Adrenal gland (tissue), 12 donors: Measurements from ENCODE around the gene ABLIM1. TPM values are rescaled to one million over a fixed set of nuclear protein-coding genes. Genes with fewer than 3 reads are reported as not detected.

Experiments used
- DNase-seq, 7 donors: peaks; one replicate each; pipeline ENCODE4 v3.0.0-alpha.2; 2019 to 2020
- H3K27ac ChIP-seq, 5 donors: fragments of 200-600 bp; sonication (generic) in 4 of 5; 1 replicate in 3 of 5; 2 replicates in 2 of 5; pipeline versions ENCODE4 v1.5.1 to v1.8.0; 2016 to 2020; ENCODE audit warnings: mild to moderate bottlenecking in 1 of 5
- H3K27me3 ChIP-seq: fragments of 200-600 bp; 2 replicates; pipeline ENCODE4 v1.8.0; 2021
- H3K36me3 ChIP-seq, 2 donors: fragments of 200-600 bp; replicated peaks in 1 of 2; 1 replicate in 1 of 2; 2 replicates in 1 of 2; pipeline versions ENCODE4 v1.5.1 to v1.8.0; 2018 to 2022
- H3K4me1 ChIP-seq, 2 donors: fragments of 200-600 bp; replicated peaks in 1 of 2; 1 replicate in 1 of 2; 2 replicates in 1 of 2; pipeline versions ENCODE4 v1.5.1 to v1.8.0; 2018 to 2021
- H3K4me3 ChIP-seq, 4 donors: fragments of 200-600 bp; sonication (generic) in 3 of 4; one replicate each; pipeline ENCODE4 v1.5.1; 2016 to 2018
- H3K9me3 ChIP-seq, 3 donors: fragments of 200-600 bp; sonication (generic) in 1 of 3; replicated peaks in 1 of 3; 1 replicate in 2 of 3; 2 replicates in 1 of 3; pipeline versions ENCODE4 v1.5.1 to v1.8.0; 2016 to 2021
- POLR2A ChIP-seq, 2 donors: fragments of 450-650 bp; IDR thresholded peaks; one replicate each; pipeline ENCODE4 v1.6.1; 2017; ENCODE audit warnings: antibody characterized with exemption in 2 of 2, mild to moderate bottlenecking in 2 of 2, moderate library complexity in 1 of 2
- WGBS, 4 donors: extraction: QIAGEN DNeasy Blood & Tissue Kit in 2 of 4; methylation state at CpG; one replicate each; pipeline versions ENCODE4 v1.1.5 to v1.1.7; 2013 to 2017; 5-methylcytosine and 5-hydroxymethylcytosine counted together
- intact Hi-C, 2 donors: fragments of 100-400 bp; cut with DNase I; formaldehyde crosslinking; loops; one replicate each; pipeline versions ENCODE4 v1.14.1 to v1.15.0; 2022 to 2023
- polyA plus RNA-seq, 3 donors: library from polyadenylated mRNA; stranded (reverse); fragments of 200-250 nt in 2 of 3; fragments of 350-450 nt in 1 of 3; fragmentation: Illumina TruSeq in 1 of 3; extraction: RNeasy Lipid Tissue Mini Kit (QIAGEN cat#74804) in 1 of 3; gene quantifications; one replicate each; pipeline ENCODE4 v1.2.3, GENCODE V29; 2013 to 2014
- total RNA-seq, 9 donors: library from RNA; depleted of rRNA in 4 of 9; stranded (reverse); fragments of >200 nt in 4 of 9; fragments of 120-200 nt in 1 of 9; fragmentation: NEBNext Ultra II Directional in 1 of 9; extraction: Animal tissue kit (Norgen Biotek cat#: 25700) in 1 of 9; gene quantifications; one replicate each; pipeline versions ENCODE4 v1.1.0 to v1.2.4, GENCODE V29; 2013 to 2023
- TF ChIP-seq, protein P1 (sequence below), 6 experiments: fragments of 450-650 bp in 4 of 6; fragments of 200-600 bp in 2 of 6; sonication (generic) in 1 of 6; IDR thresholded peaks; 1 replicate in 5 of 6; 2 replicates in 1 of 6; pipeline versions ENCODE4 v1.5.1 to v1.8.0; 2016 to 2021; ENCODE audit warnings: antibody characterized with exemption in 6 of 6, mild to moderate bottlenecking in 2 of 6, moderate library complexity in 1 of 6
- donor health status: healthy with polysubstance abuse.
- donor health status: Bipolar disorder and iron deficiency.
- donor health status: DM: yes; HTN: yes; CAD: no.
- donor health status: DM: no; HTN: no; CAD: no.
- donor health status: DM: no; HTN: no; CAD: no.
- donor health status: DM: yes; HTN: yes; CAD: no.

Gene ABLIM1
- total and polyA plus RNA-seq, 12 donors: 7.9 to 430 (median 185) TPM

DNA sequence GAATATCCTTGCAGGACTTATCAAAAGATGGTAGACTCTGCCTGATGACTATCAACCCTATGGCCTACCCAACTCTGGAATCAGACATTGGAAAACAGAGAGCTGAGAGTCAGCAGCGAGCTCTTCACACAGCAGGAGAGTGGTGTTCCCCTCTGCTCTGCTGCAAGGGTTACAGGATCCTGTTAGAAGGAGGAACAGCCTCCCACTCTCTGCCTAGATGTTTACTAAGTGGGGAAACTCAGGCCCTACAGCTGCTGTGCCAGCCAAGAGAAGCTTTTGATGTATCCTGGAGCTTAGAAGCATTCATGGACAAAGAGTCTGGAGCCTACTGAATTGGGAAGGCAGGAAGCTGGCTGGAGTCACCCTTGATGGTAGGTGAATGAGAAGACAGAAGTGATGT lies 104.6 kb downstream of the ABLIM1 start:
- Histone ChIP-seq H3K27ac (peak overlapping the region in 2 of 5 donors; percentile 23 to 89), H3K27me3 (no peaks in the 10 kb centered on the region), H3K9me3 (no peaks in the 10 kb centered on the region), H3K36me3 (no peaks in the 10 kb centered on the region), H3K4me1 (peaks cover 12 to 32% of the 10 kb centered on the region in 2 donors), H3K4me3 (no peak overlapping the region)
- TF ChIP-seq, protein P1, sequence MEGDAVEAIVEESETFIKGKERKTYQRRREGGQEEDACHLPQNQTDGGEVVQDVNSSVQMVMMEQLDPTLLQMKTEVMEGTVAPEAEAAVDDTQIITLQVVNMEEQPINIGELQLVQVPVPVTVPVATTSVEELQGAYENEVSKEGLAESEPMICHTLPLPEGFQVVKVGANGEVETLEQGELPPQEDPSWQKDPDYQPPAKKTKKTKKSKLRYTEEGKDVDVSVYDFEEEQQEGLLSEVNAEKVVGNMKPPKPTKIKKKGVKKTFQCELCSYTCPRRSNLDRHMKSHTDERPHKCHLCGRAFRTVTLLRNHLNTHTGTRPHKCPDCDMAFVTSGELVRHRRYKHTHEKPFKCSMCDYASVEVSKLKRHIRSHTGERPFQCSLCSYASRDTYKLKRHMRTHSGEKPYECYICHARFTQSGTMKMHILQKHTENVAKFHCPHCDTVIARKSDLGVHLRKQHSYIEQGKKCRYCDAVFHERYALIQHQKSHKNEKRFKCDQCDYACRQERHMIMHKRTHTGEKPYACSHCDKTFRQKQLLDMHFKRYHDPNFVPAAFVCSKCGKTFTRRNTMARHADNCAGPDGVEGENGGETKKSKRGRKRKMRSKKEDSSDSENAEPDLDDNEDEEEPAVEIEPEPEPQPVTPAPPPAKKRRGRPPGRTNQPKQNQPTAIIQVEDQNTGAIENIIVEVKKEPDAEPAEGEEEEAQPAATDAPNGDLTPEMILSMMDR (IDR thresholded peaks at IDR 0.05): no peak
- no peak for TF ChIP-seq POLR2A (IDR thresholded peaks at IDR 0.05)
- 80 to 100% (median 93%) methylated on average over 1 of the region's 1 CpG for WGBS, 4 donors
- DNase-seq: peak in 1 of 7 donors; percentile 15
- intact Hi-C loops: loop anchor here in 1 of 2 donors (10.0 kb wide), 1 partner anchor 151 kb away; no protein-coding TSS in a partner anchor

DNA sequence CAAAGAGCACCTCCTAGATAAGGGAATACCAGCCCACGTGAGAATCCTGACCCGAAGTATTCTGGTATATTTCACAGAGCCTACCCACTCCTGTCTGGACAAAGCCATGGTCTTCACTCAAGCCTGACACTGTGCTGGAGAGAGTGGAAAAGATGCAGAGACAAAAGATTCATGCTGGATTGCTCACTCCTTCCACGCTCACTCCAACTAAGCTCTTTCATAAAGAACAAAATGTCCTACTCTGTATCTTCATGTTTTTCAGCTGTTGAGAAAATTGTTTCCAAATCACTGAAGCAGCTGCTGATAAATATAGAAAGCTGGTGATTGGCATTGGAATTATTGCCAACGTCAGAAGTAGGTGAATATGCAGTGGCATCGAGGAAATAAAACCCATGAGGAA lies 106.0 kb downstream of the ABLIM1 start:
- H3K4me3 ChIP-seq: no peak overlapping the region
- TF ChIP-seq, protein P1 (IDR thresholded peaks at IDR 0.05): no peak
- no peak for TF ChIP-seq POLR2A (IDR thresholded peaks at IDR 0.05)
- intact Hi-C loops: loop anchor here in 1 of 2 donors (10.0 kb wide), 1 partner anchor 153 kb away; no protein-coding TSS in a partner anchor
- WGBS, 4 donors: 38 to 48% (median 41%) methylated on average over 5 of the region's 5 CpGs
- no peaks in the 10 kb centered on the region for H3K9me3 ChIP-seq
- peaks cover 0 to 11% of the 10 kb centered on the region in 2 donors for H3K36me3 ChIP-seq
- peak overlapping the region; percentile 22 to 89 (median 66) for H3K27ac ChIP-seq
- H3K27me3 ChIP-seq: no peaks in the 10 kb centered on the region
- DNase-seq: peak in 5 of 7 donors; percentile 19 to 62 (median 46)
- H3K4me1 ChIP-seq: peaks cover 12 to 30% of the 10 kb centered on the region in 2 donors

DNA sequence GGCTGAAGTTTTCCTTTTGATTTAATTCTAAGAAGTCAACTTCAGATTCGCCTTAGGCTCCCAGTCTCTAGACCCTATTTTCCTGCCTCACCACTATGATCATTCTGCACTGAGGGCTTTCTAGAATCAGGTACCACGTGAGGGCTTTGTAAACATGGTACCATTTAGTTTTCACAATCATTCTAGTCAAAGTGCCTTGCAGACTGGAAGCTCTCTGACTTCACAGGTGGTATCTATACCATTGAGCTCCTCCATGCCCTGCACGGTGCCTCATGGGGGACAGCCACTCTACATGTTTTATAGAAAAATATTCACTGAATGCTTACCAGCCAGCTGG lies 106.5 kb downstream of the ABLIM1 start:
- Histone ChIP-seq H3K4me1 (peaks cover 12 to 28% of the 10 kb centered on the region in 2 donors), H3K27me3 (no peaks in the 10 kb centered on the region), H3K36me3 (peaks cover 0 to 14% of the 10 kb centered on the region in 2 donors), H3K27ac (peak overlapping the region; percentile 22 to 89 (median 66)), H3K4me3 (no peak overlapping the region), H3K9me3 (no peaks in the 10 kb centered on the region)
- DNase-seq: peak in 2 of 7 donors; percentile 22 to 49
- WGBS, 4 donors: 50 to 76% (median 62%) methylated on average over 3 of the region's 3 CpGs
- intact Hi-C loops: loop anchor here in 1 of 2 donors (10.0 kb wide), 1 partner anchor 153 kb away; no protein-coding TSS in a partner anchor
- TF ChIP-seq, protein P1 (IDR thresholded peaks at IDR 0.05): no peak
- no peak for TF ChIP-seq POLR2A (IDR thresholded peaks at IDR 0.05)

DNA sequence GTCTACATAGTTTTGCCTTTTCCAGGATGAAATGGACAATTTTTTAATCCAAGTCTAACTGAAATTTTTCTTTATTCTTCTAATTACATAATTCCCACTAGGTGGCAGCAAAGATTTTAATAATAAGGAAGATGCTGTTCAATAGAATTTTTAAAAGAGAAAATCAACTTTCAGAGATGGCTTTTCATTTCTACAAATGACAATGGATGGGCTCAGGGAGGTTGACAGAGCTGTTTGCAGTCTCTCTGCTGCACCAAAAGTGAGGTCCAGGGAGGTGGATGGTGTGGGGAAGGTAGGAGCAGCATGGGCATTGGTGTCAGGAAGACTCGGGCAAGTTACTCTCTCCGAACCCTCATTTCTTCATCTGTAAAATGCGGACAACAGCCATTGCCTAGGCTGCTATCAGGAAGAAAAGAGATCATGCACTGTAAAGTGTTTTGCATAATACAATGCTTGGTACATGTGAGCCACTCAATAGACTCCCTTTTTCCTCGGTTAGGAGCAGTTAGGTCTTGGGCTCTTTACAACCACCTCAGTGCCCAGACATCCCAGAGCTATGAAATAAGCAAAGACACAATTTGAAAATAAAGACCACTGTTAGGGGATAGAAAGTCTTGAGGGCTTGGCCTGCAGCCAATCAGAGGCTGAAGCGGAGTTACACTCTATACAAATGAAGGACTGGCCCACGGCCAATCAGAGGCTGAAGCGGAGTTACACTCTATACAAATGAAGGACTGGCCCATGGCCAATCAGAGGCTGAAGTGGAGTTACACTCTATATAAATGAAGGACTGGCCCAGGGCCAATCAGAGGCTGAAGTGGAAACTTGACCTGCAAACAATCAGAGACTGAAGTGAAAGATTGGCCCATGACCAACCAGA lies 107.1 kb downstream of the ABLIM1 start:
- intact Hi-C loops: loop anchor here in 1 of 2 donors (10.0 kb wide), 1 partner anchor 154 kb away; no protein-coding TSS in a partner anchor
- H3K36me3 ChIP-seq: peaks cover 0 to 20% of the 10 kb centered on the region in 2 donors
- no peak for TF ChIP-seq POLR2A (IDR thresholded peaks at IDR 0.05)
- TF ChIP-seq, protein P1 (IDR thresholded peaks at IDR 0.05): peak; percentile 33 to 71 (median 54)
- DNase-seq: peak; percentile 30 to 78 (median 60)
- no peaks in the 10 kb centered on the region for H3K9me3 ChIP-seq
- H3K4me1 ChIP-seq: peaks cover 12 to 28% of the 10 kb centered on the region in 2 donors
- H3K4me3 ChIP-seq: no peak overlapping the region
- H3K27me3 ChIP-seq: no peaks in the 10 kb centered on the region
- H3K27ac ChIP-seq: peak overlapping the region in 4 of 5 donors; percentile 64 to 89 (median 70)
- 40 to 62% (median 56%) methylated on average over 7 of the region's 7 CpGs for WGBS, 4 donors
